GM18858 (cell line): Measurements from ENCODE around the gene PMP22.
"Not testable (repeated sequence)": the region's sequence is repeated elsewhere in the genome, so short reads cannot be mapped to it uniquely, and the experiment has no call there.

Experiments
- ATAC-seq: cut with Tn5 transposase; IDR thresholded peaks from one replicate; pipeline ENCODE4 v1.9.1; 2021; ENCODE audit not compliant: unreplicated experiment

Gene PMP22

GRCh38 chr17:15257258-15257788 lies 7.8 kb downstream of the PMP22 start:
- peak; percentile 70 for ATAC-seq

GRCh38 chr17:15256689-15257088 lies 8.4 kb downstream of the PMP22 start:
- ATAC-seq: no peak

GRCh38 chr17:15255713-15256454 lies 9.2 kb downstream of the PMP22 start:
- ATAC-seq: no peak

- ATAC-seq: no peak
Measured at GRCh38 chr17:15250135-15250860, 14.8 kb downstream of the PMP22 start.

GRCh38 chr17:15249487-15249886 lies 15.6 kb downstream of the PMP22 start:
- no peak for ATAC-seq

GRCh38 chr17:15247891-15248529 lies 17.1 kb downstream of the PMP22 start:
- ATAC-seq: no peak

GRCh38 chr17:15245054-15245453 lies 20.1 kb downstream of the PMP22 start:
- ATAC-seq: no peak

- no peak for ATAC-seq
Measured at GRCh38 chr17:15240644-15241043, 24.5 kb downstream of the PMP22 start.

GRCh38 chr17:15239491-15239890 lies 25.6 kb downstream of the PMP22 start:
- ATAC-seq: no peak

GRCh38 chr17:15238676-15239422 lies 26.3 kb downstream of the PMP22 start:
- no peak for ATAC-seq

- no peak for ATAC-seq
Measured at GRCh38 chr17:15238057-15238456, 27.1 kb downstream of the PMP22 start.

- ATAC-seq: no peak
Measured at GRCh38 chr17:15237106-15237425, 28.1 kb downstream of the PMP22 start.

GRCh38 chr17:15236281-15237105 lies 28.6 kb downstream of the PMP22 start:
- no peak for ATAC-seq

GRCh38 chr17:15233971-15234370 lies 31.2 kb downstream of the PMP22 start:
- ATAC-seq: no peak

- ATAC-seq: no peak
Measured at GRCh38 chr17:15233022-15233805, 31.9 kb downstream of the PMP22 start.

GRCh38 chr17:15232517-15232915 lies 32.6 kb downstream of the PMP22 start:
- no peak for ATAC-seq

GRCh38 chr17:15231851-15232516 lies 33.1 kb downstream of the PMP22 start:
- ATAC-seq: no peak

- ATAC-seq: no peak
Measured at GRCh38 chr17:15230866-15231265, 34.3 kb downstream of the PMP22 start.

GRCh38 chr17:15221827-15222226 lies 43.3 kb downstream of the PMP22 start:
- not testable (repeated sequence) for ATAC-seq
